Tibial nerve (tissue), 4 donors: ENCODE results near the gene ACRV1.

Experiments
- EP300 ChIP-seq, 2 donors: sonication (generic); formaldehyde crosslinking; IDR thresholded peaks; one replicate each; pipeline ENCODE4 v1.6.1; 2017; ENCODE audit warnings: antibody characterized with exemption in 2 of 2, mild to moderate bottlenecking in 1 of 2
- POLR2A ChIP-seq, 2 donors: fragments of 450-650 bp; IDR thresholded peaks; one replicate each; pipeline ENCODE4 v1.6.1; 2017; ENCODE audit warnings: antibody characterized with exemption in 2 of 2, mild to moderate bottlenecking in 2 of 2, moderate library complexity in 2 of 2
- TF ChIP-seq, protein P1 (sequence below), 5 experiments: fragments of 200-600 bp in 3 of 5; fragments of 450-650 bp in 2 of 5; sonication (generic) in 3 of 5; IDR thresholded peaks; one replicate each; pipeline ENCODE4 v1.5.1; 2016 to 2019; ENCODE audit warnings: antibody characterized with exemption in 5 of 5, mild to moderate bottlenecking in 3 of 5, moderate library complexity in 2 of 5

DNA sequence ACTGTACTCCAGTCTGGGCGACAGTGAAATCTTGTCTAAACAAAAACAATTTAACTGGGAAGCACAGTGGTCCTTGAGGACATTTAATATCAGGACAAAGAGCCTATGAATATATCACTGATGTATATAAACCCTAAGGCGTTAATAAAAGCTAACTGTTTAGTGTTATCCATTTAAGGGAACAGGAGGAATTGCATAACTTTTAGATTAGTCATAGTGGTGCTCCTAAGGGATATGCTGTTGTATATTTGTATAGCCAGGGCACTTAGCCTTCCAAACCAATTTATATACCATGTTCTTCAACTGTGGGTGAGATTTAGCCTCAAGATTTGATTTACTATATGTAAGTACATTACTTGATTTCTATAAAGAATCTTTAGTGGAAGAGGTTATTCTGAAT lies 58.7 kb downstream of the ACRV1 start:
- TF ChIP-seq, protein P1, sequence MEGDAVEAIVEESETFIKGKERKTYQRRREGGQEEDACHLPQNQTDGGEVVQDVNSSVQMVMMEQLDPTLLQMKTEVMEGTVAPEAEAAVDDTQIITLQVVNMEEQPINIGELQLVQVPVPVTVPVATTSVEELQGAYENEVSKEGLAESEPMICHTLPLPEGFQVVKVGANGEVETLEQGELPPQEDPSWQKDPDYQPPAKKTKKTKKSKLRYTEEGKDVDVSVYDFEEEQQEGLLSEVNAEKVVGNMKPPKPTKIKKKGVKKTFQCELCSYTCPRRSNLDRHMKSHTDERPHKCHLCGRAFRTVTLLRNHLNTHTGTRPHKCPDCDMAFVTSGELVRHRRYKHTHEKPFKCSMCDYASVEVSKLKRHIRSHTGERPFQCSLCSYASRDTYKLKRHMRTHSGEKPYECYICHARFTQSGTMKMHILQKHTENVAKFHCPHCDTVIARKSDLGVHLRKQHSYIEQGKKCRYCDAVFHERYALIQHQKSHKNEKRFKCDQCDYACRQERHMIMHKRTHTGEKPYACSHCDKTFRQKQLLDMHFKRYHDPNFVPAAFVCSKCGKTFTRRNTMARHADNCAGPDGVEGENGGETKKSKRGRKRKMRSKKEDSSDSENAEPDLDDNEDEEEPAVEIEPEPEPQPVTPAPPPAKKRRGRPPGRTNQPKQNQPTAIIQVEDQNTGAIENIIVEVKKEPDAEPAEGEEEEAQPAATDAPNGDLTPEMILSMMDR (IDR thresholded peaks at IDR 0.05) = no peak
- TF ChIP-seq POLR2A (IDR thresholded peaks at IDR 0.05) = no peak
- no peak for TF ChIP-seq EP300 (IDR thresholded peaks at IDR 0.05)
